ENCODE measurements around the gene MICA. TPM values are rescaled to one million over a fixed set of nuclear protein-coding genes. Genes with fewer than 3 reads are reported as not detected.

Gene MICA
- total and polyA plus RNA-seq, 9 of the 15 experiments (the other 6 are each of a cell fraction or from before 2014, with no cell fraction given): 11.8 to 24.6 (median 16.7) TPM

DNA sequence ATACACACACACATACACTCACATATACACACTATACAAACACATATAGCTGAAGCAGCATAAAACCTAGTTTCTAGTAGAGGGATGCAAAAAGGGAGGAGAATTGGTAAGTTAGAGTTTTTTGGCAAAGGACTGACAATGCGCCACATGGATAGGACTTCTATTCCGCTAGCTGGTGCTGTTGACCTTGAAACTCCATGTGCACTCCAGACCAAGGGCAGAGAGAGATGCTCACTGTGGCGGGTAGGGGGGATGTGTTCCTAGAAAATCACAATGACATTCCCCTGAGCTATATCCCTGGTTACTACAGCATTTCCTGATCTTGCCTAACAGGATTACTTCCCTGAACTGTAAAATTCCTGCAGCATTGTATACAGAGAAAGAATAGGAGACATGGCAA lies 19.2 kb downstream of the MICA start:
- Histone ChIP-seq H4K20me1 (replicated peaks; ENCODE audit: control insufficient read depth, insufficient read depth, low read length) (no peaks in the 10 kb centered on the region), H2AFZ (ENCODE audit: low read depth, low read length) (no peak overlapping the region), H3K9me1 (ENCODE audit: control insufficient read depth, insufficient read depth, low read length) (no peaks in the 10 kb centered on the region), H3K79me2 (ENCODE audit: control insufficient read depth, insufficient read depth, low read length) (no peaks in the 10 kb centered on the region), H3K27me3 (ENCODE audit: control insufficient read depth in 2 of 2, insufficient read depth in 2 of 2, low read length in 2 of 2) (peaks cover 0 to 14% of the 10 kb centered on the region in 2 experiments; a peak in 2 of 5 replicates), H3K36me3 (ENCODE audit: control insufficient read depth, insufficient read depth, low read length) (no peaks in the 10 kb centered on the region), H3K4me2 (ENCODE audit: insufficient read depth, low read length) (no peak overlapping the region), H3K4me3 (no peak overlapping the region), H3K27ac (ENCODE audit: extremely low read depth, low read depth, low read length) (no peak overlapping the region), H3K9ac (ENCODE audit: insufficient read depth in 1 of 2, low read depth in 2 of 2, low read length in 2 of 2) (no peak overlapping the region), H3K9me3 (replicated peaks; ENCODE audit: control insufficient read depth, insufficient read depth, low read depth, low read length) (no peaks in the 10 kb centered on the region), H3K4me1 (replicated peaks in 1 of 2; ENCODE audit: control insufficient read depth in 2 of 2, insufficient read depth in 2 of 2, low read length in 2 of 2) (peaks cover 0 to 5% of the 10 kb centered on the region in 2 experiments; a peak in 3 of 5 replicates)
- in situ Hi-C loops (cut with MboI) (no loop called here), intact Hi-C loops (cut with micrococcal nuclease) (no loop called here)
- ChIA-PET POLR2A (no interaction called here), CTCF (ENCODE audit: low intra/inter-chr PET ratio) (no interaction called here)
- FAIRE-seq (no peak), DNase-seq (ENCODE audit: extremely low read depth in 1 of 4, low spot score in 3 of 4) (no peak), ATAC-seq (no peak)
- WGBS (ENCODE audit: insufficient coverage, low coverage, missing lambda C conversion rate): 25% methylated on average over 3 of the region's 3 CpGs
- no TSS peak for BruUV-seq (replicated peaks)
- no peak for TF ChIP-seq SMARCB1 (IDR thresholded peaks at IDR 0.05; ENCODE audit: insufficient read length, low read depth)
- TF ChIP-seq, protein P1, sequence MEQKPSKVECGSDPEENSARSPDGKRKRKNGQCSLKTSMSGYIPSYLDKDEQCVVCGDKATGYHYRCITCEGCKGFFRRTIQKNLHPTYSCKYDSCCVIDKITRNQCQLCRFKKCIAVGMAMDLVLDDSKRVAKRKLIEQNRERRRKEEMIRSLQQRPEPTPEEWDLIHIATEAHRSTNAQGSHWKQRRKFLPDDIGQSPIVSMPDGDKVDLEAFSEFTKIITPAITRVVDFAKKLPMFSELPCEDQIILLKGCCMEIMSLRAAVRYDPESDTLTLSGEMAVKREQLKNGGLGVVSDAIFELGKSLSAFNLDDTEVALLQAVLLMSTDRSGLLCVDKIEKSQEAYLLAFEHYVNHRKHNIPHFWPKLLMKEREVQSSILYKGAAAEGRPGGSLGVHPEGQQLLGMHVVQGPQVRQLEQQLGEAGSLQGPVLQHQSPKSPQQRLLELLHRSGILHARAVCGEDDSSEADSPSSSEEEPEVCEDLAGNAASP (IDR thresholded peaks at IDR 0.05): no peak
- TF ChIP-seq ZNF316 (IDR thresholded peaks at IDR 0.05): peak; percentile 66
- peak; percentile 84 for TF ChIP-seq ESRRA (IDR thresholded peaks at IDR 0.05; ENCODE audit: borderline replicate concordance, low read depth)
- peak; percentile 25; the same call in 1 of the 2 replicates for TF ChIP-seq C11orf30 (IDR thresholded peaks at IDR 0.05; ENCODE audit: low read depth)
- TF ChIP-seq, protein P2, sequence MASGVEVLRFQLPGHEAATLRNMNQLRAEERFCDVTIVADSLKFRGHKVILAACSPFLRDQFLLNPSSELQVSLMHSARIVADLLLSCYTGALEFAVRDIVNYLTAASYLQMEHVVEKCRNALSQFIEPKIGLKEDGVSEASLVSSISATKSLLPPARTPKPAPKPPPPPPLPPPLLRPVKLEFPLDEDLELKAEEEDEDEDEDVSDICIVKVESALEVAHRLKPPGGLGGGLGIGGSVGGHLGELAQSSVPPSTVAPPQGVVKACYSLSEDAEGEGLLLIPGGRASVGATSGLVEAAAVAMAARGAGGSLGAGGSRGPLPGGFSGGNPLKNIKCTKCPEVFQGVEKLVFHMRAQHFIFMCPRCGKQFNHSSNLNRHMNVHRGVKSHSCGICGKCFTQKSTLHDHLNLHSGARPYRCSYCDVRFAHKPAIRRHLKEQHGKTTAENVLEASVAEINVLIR (CRISPR knock-in tag; IDR thresholded peaks at IDR 0.05): no peak
